HEK293 (cell line): Measurements from ENCODE around the gene C19orf12.
A peak's percentile ranks its signal among the peaks of the same experiment; 100 is the strongest.

Source experiments
- CTCF ChIA-PET: fragments of 350-600 bp; formaldehyde crosslinking; extraction: SDS; loops from one replicate; lab custom pipeline; 2021; ENCODE audit warnings: antibody characterized with exemption; lab: Yijun Ruan, JAX
- POLR2A ChIA-PET: fragments of 300-600 bp; formaldehyde crosslinking; extraction: SDS; loops from one replicate; lab custom pipeline; 2020; ENCODE audit warnings: antibody characterized with exemption, inconsistent platforms; lab: Yijun Ruan, JAX
- H3K27ac ChIP-seq: fragments of 200-500 bp; sonication (Bioruptor generic); 2 replicates; pipeline ENCODE4 v1.5.1; 2014; ENCODE audit warnings: low read depth, low read length, control low read depth, inconsistent platforms; ENCODE audit errors: extremely low read depth
- H3K36me3 ChIP-seq, 2 experiments: fragments of 200-500 bp in 1 of 2; sonication (Bioruptor generic) in 1 of 2; 1 replicate in 1 of 2; 2 replicates in 1 of 2; pipeline ENCODE4 v1.5.1; 2014 to 2017; ENCODE audit warnings: inconsistent platforms in 2 of 2, low read length in 2 of 2; ENCODE audit not compliant: control insufficient read depth in 2 of 2, insufficient read depth in 1 of 2
- H3K4me1 ChIP-seq: fragments of 200-500 bp; sonication (Bioruptor generic); 2 replicates; pipeline ENCODE4 v1.5.1; 2014; ENCODE audit warnings: mild to moderate bottlenecking, low read length, inconsistent platforms; ENCODE audit not compliant: control insufficient read depth, insufficient read depth
- H3K4me3 ChIP-seq: 2 replicates; pipeline ENCODE4 v1.5.1; 2011; ENCODE audit warnings: low read depth, mild to moderate bottlenecking, control low read depth, low read length, moderate library complexity
- H3K9me3 ChIP-seq: fragments of 200-500 bp; sonication (Bioruptor generic); 2 replicates; pipeline ENCODE4 v1.5.1; 2014; ENCODE audit warnings: low read depth, low read length, inconsistent platforms; ENCODE audit not compliant: control insufficient read depth, insufficient read depth
- GLI4 ChIP-seq: fragments of 450-650 bp; formaldehyde crosslinking; IDR thresholded peaks from 2 replicates; pipeline ENCODE4 v1.5.1; 2016; ENCODE audit warnings: missing biosample characterization, missing genetic modification characterization
- HOXD13 ChIP-seq: sonication (generic); formaldehyde crosslinking; IDR thresholded peaks from 2 replicates; pipeline ENCODE4 v1.8.0; 2022; ENCODE audit warnings: missing genetic modification reagents, borderline replicate concordance
- KLF1 ChIP-seq: fragments of 450-650 bp; formaldehyde crosslinking; IDR thresholded peaks from 2 replicates; pipeline ENCODE4 v1.5.1; 2016; ENCODE audit warnings: missing biosample characterization, missing genetic modification characterization
- KLF8 ChIP-seq: fragments of 450-650 bp; formaldehyde crosslinking; IDR thresholded peaks from 2 replicates; pipeline ENCODE4 v1.5.1; 2016; ENCODE audit warnings: missing biosample characterization, missing genetic modification characterization
- REPIN1 ChIP-seq: fragments of 450-650 bp; formaldehyde crosslinking; IDR thresholded peaks from 2 replicates; pipeline ENCODE4 v1.5.1; 2017; ENCODE audit warnings: missing biosample characterization, missing genetic modification characterization, low read depth
- SALL2 ChIP-seq: fragments of 450-650 bp; formaldehyde crosslinking; IDR thresholded peaks from 2 replicates; pipeline ENCODE4 v1.5.0; 2017; ENCODE audit warnings: missing biosample characterization, mild to moderate bottlenecking, missing genetic modification characterization, borderline replicate concordance
- SP2 ChIP-seq: fragments of 450-650 bp; formaldehyde crosslinking; IDR thresholded peaks from 2 replicates; pipeline ENCODE4 v1.5.1; 2016; ENCODE audit warnings: missing biosample characterization, missing genetic modification characterization
- YY1 ChIP-seq: fragments of 450-650 bp; formaldehyde crosslinking; IDR thresholded peaks from 2 replicates; pipeline ENCODE4 v1.5.1; 2018; ENCODE audit warnings: missing biosample characterization, missing genetic modification characterization
- ZBTB17 ChIP-seq: fragments of 450-650 bp; formaldehyde crosslinking; IDR thresholded peaks from 2 replicates; pipeline ENCODE4 v1.5.1; 2016; ENCODE audit warnings: missing biosample characterization, missing genetic modification characterization
- ZNF112 ChIP-seq: fragments of 450-650 bp; formaldehyde crosslinking; IDR thresholded peaks from 2 replicates; pipeline ENCODE4 v1.5.0; 2017; ENCODE audit warnings: missing biosample characterization, missing genetic modification characterization
- ZNF169 ChIP-seq: fragments of 450-650 bp; formaldehyde crosslinking; IDR thresholded peaks from 2 replicates; pipeline ENCODE4 v1.5.1; 2016; ENCODE audit warnings: missing biosample characterization, missing genetic modification characterization
- ZNF19 ChIP-seq: fragments of 450-650 bp; formaldehyde crosslinking; IDR thresholded peaks from 2 replicates; pipeline ENCODE4; 2016; ENCODE audit warnings: missing biosample characterization, missing genetic modification characterization, low read depth
- ZNF23 ChIP-seq: fragments of 450-650 bp; formaldehyde crosslinking; IDR thresholded peaks from 2 replicates; pipeline ENCODE4 v1.5.1; 2016; ENCODE audit warnings: missing biosample characterization, missing genetic modification characterization, borderline replicate concordance
- ZNF292 ChIP-seq: fragments of 450-650 bp; formaldehyde crosslinking; IDR thresholded peaks from 2 replicates; pipeline ENCODE4 v1.5.1; 2016; ENCODE audit warnings: low read depth, missing biosample characterization, missing genetic modification characterization, borderline replicate concordance
- ZNF501 ChIP-seq: fragments of 450-650 bp; formaldehyde crosslinking; IDR thresholded peaks from 2 replicates; pipeline ENCODE4 v1.5.1; 2016; ENCODE audit warnings: missing biosample characterization, missing genetic modification characterization
- ZNF600 ChIP-seq: fragments of 450-650 bp; formaldehyde crosslinking; IDR thresholded peaks from 2 replicates; pipeline ENCODE4 v1.5.1; 2016; ENCODE audit warnings: missing biosample characterization, missing genetic modification characterization
- ZSCAN30 ChIP-seq: fragments of 450-650 bp; IDR thresholded peaks from 2 replicates; pipeline ENCODE4 v1.5.1; 2018; ENCODE audit warnings: missing biosample characterization, mild to moderate bottlenecking, missing genetic modification characterization, moderate library complexity
- TF ChIP-seq, protein P1 (sequence below): fragments of 450-650 bp; formaldehyde crosslinking; IDR thresholded peaks from 2 replicates; pipeline ENCODE4 v1.5.1; 2017; ENCODE audit warnings: missing biosample characterization, missing genetic modification characterization
- TF ChIP-seq, protein P2 (sequence below): fragments of 450-650 bp; formaldehyde crosslinking; IDR thresholded peaks from 2 replicates; pipeline ENCODE4 v1.5.1; 2016; ENCODE audit warnings: missing biosample characterization, missing genetic modification characterization, borderline replicate concordance
- TF ChIP-seq, protein P3 (sequence below): fragments of 450-650 bp; formaldehyde crosslinking; IDR thresholded peaks from 2 replicates; pipeline ENCODE4 v1.5.1; 2016; ENCODE audit warnings: missing biosample characterization, missing genetic modification characterization, borderline replicate concordance
- TF ChIP-seq, protein P4 (sequence below): fragments of 450-650 bp; formaldehyde crosslinking; IDR thresholded peaks from 2 replicates; pipeline ENCODE4 v1.5.1; 2016; ENCODE audit warnings: missing biosample characterization, missing genetic modification characterization
- TF ChIP-seq, protein P5 (sequence below): fragments of 450-650 bp; formaldehyde crosslinking; IDR thresholded peaks from 2 replicates; pipeline ENCODE4 v1.5.1; 2017; ENCODE audit warnings: missing biosample characterization, missing genetic modification characterization

C19orf12 gene

DNA sequence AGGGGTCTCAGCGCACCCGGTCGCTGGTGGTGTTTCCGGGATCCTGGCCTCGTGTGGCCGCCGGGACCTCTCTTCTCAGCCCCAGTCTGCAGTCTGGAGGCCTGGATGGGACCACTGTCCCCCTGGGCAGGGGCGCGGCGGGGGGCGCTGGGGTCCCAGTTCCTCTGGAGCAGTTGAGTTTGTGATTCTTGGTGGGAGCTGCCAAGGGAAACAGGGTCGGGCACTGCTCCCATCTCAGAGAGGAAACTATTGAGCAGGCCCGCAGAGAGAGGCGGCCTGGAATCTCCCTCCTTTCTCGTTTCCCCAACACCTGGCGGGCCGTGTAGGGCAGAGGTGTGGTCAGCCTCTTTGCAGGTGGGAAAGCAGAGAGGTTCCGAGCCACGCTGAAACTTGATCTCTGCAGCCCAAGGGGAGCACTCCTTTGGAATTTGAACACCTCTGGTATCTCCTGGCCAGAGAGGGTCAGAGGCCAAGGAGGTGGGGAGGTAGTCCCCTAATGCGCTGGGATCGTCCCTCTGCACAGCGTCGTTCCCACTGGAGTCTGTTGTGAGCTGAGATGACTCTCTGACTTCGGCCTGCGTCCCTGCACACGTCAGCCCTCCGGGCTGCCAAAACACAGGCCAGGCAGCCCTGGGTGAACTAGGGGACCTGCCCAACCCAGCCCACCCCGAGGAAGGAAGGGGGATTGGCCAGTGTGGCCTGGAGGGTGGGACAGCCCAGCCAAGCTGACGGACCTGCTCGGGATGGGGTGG, 49.1 kb downstream of the C19orf12 start:
- POLR2A ChIA-PET, result interaction anchor here (0.5 to 4.7 kb wide), 11 partner anchors 7 to 560 kb away, joined by 3 to 37 read pairs (median 4); partner anchors contain the start of genes C19orf12 and POP4
- TF ChIP-seq ZNF600 (tag by site-specific recombination) (peak; percentile 92), KLF8 (tag by site-specific recombination) (peak; percentile 56), SALL2 (tag by site-specific recombination) (no peak), ZNF501 (tag by site-specific recombination) (peak; percentile 54; the same call in 1 of the 2 replicates), ZNF292 (tag by site-specific recombination) (no peak), KLF1 (tag by site-specific recombination) (0 out of 2 replicates have a peak, but pooled peaks have one; percentile 33), HOXD13 (CRISPR knock-in tag) (no peak), ZNF19 (no peak), GLI4 (tag by site-specific recombination) (0 out of 2 replicates have a peak, but pooled peaks have one; percentile 1), ZBTB17 (peak; percentile 96), ZNF112 (no peak), ZNF23 (tag by site-specific recombination) (no peak), YY1 (no peak), ZNF169 (tag by site-specific recombination) (no peak), SP2 (tag by site-specific recombination) (peak; percentile 94), ZSCAN30 (tag by site-specific recombination) (0 out of 2 replicates have a peak, but pooled peaks have one; percentile 2), REPIN1 (tag by site-specific recombination) (no peak)
- TF ChIP-seq, protein P1, sequence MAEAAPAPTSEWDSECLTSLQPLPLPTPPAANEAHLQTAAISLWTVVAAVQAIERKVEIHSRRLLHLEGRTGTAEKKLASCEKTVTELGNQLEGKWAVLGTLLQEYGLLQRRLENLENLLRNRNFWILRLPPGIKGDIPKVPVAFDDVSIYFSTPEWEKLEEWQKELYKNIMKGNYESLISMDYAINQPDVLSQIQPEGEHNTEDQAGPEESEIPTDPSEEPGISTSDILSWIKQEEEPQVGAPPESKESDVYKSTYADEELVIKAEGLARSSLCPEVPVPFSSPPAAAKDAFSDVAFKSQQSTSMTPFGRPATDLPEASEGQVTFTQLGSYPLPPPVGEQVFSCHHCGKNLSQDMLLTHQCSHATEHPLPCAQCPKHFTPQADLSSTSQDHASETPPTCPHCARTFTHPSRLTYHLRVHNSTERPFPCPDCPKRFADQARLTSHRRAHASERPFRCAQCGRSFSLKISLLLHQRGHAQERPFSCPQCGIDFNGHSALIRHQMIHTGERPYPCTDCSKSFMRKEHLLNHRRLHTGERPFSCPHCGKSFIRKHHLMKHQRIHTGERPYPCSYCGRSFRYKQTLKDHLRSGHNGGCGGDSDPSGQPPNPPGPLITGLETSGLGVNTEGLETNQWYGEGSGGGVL (tag by site-specific recombination), result no peak
- TF ChIP-seq, protein P2, sequence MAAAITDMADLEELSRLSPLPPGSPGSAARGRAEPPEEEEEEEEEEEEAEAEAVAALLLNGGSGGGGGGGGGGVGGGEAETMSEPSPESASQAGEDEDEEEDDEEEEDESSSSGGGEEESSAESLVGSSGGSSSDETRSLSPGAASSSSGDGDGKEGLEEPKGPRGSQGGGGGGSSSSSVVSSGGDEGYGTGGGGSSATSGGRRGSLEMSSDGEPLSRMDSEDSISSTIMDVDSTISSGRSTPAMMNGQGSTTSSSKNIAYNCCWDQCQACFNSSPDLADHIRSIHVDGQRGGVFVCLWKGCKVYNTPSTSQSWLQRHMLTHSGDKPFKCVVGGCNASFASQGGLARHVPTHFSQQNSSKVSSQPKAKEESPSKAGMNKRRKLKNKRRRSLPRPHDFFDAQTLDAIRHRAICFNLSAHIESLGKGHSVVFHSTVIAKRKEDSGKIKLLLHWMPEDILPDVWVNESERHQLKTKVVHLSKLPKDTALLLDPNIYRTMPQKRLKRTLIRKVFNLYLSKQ, result no peak
- TF ChIP-seq, protein P3, sequence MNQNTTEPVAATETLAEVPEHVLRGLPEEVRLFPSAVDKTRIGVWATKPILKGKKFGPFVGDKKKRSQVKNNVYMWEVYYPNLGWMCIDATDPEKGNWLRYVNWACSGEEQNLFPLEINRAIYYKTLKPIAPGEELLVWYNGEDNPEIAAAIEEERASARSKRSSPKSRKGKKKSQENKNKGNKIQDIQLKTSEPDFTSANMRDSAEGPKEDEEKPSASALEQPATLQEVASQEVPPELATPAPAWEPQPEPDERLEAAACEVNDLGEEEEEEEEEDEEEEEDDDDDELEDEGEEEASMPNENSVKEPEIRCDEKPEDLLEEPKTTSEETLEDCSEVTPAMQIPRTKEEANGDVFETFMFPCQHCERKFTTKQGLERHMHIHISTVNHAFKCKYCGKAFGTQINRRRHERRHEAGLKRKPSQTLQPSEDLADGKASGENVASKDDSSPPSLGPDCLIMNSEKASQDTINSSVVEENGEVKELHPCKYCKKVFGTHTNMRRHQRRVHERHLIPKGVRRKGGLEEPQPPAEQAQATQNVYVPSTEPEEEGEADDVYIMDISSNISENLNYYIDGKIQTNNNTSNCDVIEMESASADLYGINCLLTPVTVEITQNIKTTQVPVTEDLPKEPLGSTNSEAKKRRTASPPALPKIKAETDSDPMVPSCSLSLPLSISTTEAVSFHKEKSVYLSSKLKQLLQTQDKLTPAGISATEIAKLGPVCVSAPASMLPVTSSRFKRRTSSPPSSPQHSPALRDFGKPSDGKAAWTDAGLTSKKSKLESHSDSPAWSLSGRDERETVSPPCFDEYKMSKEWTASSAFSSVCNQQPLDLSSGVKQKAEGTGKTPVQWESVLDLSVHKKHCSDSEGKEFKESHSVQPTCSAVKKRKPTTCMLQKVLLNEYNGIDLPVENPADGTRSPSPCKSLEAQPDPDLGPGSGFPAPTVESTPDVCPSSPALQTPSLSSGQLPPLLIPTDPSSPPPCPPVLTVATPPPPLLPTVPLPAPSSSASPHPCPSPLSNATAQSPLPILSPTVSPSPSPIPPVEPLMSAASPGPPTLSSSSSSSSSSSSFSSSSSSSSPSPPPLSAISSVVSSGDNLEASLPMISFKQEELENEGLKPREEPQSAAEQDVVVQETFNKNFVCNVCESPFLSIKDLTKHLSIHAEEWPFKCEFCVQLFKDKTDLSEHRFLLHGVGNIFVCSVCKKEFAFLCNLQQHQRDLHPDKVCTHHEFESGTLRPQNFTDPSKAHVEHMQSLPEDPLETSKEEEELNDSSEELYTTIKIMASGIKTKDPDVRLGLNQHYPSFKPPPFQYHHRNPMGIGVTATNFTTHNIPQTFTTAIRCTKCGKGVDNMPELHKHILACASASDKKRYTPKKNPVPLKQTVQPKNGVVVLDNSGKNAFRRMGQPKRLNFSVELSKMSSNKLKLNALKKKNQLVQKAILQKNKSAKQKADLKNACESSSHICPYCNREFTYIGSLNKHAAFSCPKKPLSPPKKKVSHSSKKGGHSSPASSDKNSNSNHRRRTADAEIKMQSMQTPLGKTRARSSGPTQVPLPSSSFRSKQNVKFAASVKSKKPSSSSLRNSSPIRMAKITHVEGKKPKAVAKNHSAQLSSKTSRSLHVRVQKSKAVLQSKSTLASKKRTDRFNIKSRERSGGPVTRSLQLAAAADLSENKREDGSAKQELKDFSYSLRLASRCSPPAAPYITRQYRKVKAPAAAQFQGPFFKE (tag by site-specific recombination), result peak; percentile 94; the same call in 1 of the 2 replicates
- TF ChIP-seq, protein P4, sequence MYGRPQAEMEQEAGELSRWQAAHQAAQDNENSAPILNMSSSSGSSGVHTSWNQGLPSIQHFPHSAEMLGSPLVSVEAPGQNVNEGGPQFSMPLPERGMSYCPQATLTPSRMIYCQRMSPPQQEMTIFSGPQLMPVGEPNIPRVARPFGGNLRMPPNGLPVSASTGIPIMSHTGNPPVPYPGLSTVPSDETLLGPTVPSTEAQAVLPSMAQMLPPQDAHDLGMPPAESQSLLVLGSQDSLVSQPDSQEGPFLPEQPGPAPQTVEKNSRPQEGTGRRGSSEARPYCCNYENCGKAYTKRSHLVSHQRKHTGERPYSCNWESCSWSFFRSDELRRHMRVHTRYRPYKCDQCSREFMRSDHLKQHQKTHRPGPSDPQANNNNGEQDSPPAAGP, result peak; percentile 59; the same call in 1 of the 2 replicates
- TF ChIP-seq, protein P5, sequence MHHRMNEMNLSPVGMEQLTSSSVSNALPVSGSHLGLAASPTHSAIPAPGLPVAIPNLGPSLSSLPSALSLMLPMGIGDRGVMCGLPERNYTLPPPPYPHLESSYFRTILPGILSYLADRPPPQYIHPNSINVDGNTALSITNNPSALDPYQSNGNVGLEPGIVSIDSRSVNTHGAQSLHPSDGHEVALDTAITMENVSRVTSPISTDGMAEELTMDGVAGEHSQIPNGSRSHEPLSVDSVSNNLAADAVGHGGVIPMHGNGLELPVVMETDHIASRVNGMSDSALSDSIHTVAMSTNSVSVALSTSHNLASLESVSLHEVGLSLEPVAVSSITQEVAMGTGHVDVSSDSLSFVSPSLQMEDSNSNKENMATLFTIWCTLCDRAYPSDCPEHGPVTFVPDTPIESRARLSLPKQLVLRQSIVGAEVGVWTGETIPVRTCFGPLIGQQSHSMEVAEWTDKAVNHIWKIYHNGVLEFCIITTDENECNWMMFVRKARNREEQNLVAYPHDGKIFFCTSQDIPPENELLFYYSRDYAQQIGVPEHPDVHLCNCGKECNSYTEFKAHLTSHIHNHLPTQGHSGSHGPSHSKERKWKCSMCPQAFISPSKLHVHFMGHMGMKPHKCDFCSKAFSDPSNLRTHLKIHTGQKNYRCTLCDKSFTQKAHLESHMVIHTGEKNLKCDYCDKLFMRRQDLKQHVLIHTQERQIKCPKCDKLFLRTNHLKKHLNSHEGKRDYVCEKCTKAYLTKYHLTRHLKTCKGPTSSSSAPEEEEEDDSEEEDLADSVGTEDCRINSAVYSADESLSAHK (tag by site-specific recombination), result no peak

More for the DNA sequence above, 49.1 kb downstream of the C19orf12 start:
- Histone ChIP-seq H3K9me3 (no peaks in the 10 kb centered on the region), H3K4me3 (peak overlapping the region; percentile 59), H3K4me1 (peaks cover 48% of the 10 kb centered on the region), H3K36me3 (peaks cover 0 to 4% of the 10 kb centered on the region in 2 experiments; a peak in 1 of 3 replicates), H3K27ac (peak overlapping the region; percentile 71; the same call in 1 of the 2 replicates)
- CTCF ChIA-PET, result interaction anchor here (0.5 to 11.0 kb wide), 14 partner anchors 8 to 94 kb away, joined by 3 to 105 read pairs (median 4); partner anchors contain the start of genes C19orf12 and POP4
